Neural progenitor cell (in vitro differentiated cells): Measurements from ENCODE around the gene C11orf21.

Source experiments
- CTCF ChIP-seq: fragments of 200-600 bp; sonication (generic); IDR thresholded peaks from 2 replicates; pipeline ENCODE4 v1.5.1; 2017; ENCODE audit warnings: antibody characterized with exemption, mild to moderate bottlenecking
- EZH2 ChIP-seq: fragments of 200-600 bp; sonication (generic); IDR thresholded peaks from 2 replicates; pipeline ENCODE4 v1.6.1; 2017; ENCODE audit warnings: antibody characterized with exemption, mild to moderate bottlenecking, moderate library complexity
- EZH2phosphoT487 ChIP-seq: fragments of 200-600 bp; sonication (generic); IDR thresholded peaks from 2 replicates; pipeline ENCODE4 v1.6.1; 2017; ENCODE audit warnings: antibody characterized with exemption

GRCh38 chr11:2263071-2263565 lies 38.6 kb downstream of the C11orf21 start:
- TF ChIP-seq CTCF (no peak), EZH2 (no peak), EZH2phosphoT487 (no peak)
